GM12873 (cell line): ENCODE measurements around the gene HS6ST1.

Experiments
- TF ChIP-seq, protein P1 (sequence below): IDR thresholded peaks from 2 replicates; pipeline ENCODE4 v1.5.1; 2012; ENCODE audit warnings: low read depth, mild to moderate bottlenecking, moderate library complexity, low read length, control low read depth; ENCODE audit not compliant: insufficient read depth; ENCODE audit errors: missing control alignments

Gene HS6ST1

DNA sequence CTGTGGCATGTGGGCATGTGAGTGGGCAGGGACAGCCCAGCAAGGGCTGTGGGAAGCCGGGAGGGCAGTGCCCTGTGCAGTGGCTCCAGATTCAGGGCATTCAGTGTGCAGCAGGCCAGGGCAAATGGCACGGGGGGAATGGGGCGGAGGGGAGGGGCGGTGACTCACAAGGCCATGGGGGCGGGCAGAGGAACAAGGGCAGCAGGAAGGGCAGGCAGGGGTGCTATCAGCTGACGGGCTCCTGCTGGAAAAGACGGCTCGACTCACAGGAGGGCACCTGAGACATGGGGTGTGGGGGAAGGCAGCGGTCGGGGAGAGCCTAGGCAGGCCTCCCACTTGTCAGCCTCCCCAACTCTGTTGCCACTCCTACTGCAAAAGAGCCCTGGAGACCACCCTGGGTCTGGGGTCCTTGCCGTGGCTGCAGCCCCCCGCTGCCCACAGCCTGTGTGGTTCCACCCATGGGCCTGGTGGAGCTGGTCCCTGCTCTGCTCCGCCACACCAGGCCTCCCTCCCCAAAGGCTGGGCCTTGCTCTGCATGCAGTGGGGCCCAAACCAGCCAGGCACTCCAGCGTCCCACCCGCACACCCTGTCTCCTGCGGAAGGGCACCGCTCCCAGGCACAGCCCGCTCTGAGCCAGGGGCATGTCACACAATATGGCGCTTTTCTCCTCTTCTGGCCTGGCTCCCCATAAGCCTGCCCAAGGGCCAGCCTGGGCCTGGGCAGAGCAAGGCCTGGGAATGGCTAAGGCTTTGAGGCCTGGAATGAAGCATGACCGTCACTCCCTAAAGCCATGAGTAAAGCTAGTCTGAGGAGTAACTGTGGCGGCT, 25.9 kb downstream of the HS6ST1 start:
- TF ChIP-seq, protein P1, sequence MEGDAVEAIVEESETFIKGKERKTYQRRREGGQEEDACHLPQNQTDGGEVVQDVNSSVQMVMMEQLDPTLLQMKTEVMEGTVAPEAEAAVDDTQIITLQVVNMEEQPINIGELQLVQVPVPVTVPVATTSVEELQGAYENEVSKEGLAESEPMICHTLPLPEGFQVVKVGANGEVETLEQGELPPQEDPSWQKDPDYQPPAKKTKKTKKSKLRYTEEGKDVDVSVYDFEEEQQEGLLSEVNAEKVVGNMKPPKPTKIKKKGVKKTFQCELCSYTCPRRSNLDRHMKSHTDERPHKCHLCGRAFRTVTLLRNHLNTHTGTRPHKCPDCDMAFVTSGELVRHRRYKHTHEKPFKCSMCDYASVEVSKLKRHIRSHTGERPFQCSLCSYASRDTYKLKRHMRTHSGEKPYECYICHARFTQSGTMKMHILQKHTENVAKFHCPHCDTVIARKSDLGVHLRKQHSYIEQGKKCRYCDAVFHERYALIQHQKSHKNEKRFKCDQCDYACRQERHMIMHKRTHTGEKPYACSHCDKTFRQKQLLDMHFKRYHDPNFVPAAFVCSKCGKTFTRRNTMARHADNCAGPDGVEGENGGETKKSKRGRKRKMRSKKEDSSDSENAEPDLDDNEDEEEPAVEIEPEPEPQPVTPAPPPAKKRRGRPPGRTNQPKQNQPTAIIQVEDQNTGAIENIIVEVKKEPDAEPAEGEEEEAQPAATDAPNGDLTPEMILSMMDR = no peak

DNA sequence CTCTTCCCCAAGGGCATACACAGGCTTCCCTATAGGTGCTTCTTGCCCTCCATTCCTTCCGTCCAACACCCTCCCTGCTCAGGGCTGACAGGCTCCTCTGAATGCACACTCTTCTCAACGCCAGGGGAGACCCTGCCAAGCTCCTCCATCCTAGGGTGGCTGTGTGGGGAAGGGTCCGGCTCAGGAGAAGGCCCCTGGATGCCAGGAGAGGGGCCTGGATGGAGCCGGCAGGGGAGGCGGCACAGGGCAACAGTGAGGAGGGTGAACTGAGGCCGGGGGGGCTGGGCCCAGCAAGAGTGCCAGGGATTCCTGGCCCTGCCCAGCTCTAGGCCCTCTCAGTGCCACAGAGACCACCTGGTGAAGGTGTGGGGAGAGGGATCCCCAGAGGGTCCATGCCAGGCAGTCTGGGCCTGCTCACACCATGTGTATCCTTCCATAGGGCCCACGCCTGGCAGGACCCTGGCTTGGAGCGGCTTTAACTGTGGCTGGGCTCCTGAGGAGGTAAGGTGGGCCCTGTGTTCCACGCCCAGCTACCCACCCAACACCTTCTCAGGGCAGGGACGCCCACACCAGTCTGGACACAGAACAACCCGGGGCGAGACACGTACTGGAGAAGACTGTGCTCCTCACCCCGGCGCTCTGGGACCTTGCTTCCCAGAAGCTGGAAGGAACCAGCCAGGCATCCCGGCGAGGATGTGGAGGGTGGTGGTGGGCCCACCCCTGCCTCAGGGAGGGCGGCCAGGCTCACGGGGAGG, 26.6 kb downstream of the HS6ST1 start:
- TF ChIP-seq, protein P1 = no peak

DNA sequence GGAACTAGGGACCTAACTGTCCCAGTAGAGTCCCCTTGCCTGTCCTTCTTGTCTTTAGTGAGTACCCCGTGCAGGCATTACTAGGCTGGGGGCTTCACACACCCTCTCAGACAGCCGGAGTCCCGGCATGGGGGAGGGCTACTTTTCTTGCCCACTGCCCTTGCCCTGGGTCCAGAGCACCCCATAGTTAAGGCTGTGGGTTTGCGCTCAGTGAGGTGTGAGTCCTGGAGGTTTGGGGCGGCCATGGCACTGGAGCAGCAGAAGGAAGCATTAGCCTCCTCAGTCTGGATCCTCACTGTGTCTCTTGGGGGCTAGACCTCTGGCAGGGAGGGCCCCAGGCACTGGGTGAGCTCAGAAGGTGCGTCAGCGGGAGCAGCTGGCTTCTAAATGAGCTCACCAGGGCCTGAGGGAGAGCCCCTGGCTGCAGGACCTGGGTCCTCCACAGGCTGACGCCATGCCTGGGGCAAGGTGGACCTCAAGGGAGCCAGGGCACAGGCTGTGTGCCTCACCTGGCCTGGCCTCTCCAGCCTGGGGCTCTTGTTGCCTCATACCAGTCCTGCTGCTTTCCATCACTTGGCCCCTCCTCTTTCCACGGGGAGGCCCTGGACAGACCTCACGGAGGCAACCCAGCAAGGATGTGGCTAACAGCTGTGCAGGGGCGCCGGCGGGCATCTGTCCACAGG, 27.4 kb downstream of the HS6ST1 start:
- TF ChIP-seq, protein P1 = no peak

DNA sequence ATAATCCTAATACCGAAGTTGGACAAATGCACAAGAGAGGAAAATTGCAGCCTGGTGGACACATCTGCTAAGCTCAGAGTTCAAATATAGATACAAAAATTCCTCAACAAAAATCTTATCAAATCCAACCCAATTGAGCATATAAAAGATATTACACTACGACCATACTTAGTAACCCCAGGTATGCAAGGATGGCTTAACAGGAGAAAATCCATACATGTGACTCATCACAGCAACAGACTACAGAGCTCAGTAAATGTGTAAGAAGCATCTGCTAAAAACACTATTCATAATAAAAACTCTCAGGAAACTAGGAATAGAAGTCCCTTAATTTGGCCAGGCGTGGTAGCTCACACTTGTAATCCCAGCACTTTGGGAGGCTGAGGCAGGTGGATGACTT, 28.3 kb downstream of the HS6ST1 start:
- TF ChIP-seq, protein P1 = no peak

DNA sequence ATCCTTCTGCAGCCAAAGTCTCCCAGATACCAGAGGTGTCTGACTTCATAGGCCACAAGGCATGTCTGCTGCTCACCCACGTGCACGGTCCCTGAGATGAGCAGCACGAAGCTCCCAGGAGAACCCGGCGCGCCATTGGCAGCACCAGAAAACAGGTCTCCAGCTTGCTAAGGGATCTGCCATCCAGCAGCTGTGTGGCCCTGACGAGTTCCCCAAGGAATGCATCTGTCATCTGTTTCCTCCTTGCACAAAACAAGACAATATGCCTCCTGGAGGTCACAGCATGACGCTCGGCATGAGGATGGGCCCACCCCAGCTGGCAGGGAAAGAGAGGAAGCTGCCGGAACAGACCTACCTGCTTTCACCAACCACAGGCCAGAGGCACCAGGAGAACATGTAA, 29.2 kb downstream of the HS6ST1 start:
- TF ChIP-seq, protein P1 = no peak

DNA sequence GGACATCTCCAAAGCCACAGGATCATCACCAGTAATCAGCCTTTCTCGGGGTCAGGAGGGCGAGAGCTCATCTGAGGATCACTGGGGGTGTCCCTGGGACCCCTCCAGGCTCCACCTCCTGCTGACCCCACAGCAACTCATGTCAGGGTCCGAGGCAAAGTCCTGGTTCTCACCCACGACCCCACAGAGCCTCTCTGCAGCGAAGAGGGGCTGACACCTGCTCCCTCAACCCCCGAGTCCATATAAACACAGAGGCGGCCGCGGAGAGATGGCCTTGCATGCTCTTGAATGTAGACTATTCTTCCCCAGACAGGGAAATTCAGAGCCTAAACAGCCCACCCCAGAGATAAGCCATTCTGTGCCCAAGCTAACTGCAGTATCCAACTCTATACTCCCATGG, 29.9 kb downstream of the HS6ST1 start:
- TF ChIP-seq, protein P1 = no peak
